GM18873 (cell line): ENCODE measurements around the gene VPS13D.

Experiments
- ATAC-seq: cut with Tn5 transposase; IDR thresholded peaks from one replicate; pipeline ENCODE4 v1.9.1; 2021; ENCODE audit warnings: mild to moderate bottlenecking, moderate library complexity, moderate number of reproducible peaks; ENCODE audit not compliant: unreplicated experiment, low FRiP score

The VPS13D gene

GRCh38 chr1:12556368-12556930 is 326.6 kb downstream of the VPS13D start:
- no peak for ATAC-seq

- ATAC-seq: no peak
Measured at GRCh38 chr1:12556957-12557935, 327.4 kb downstream of the VPS13D start.

- no peak for ATAC-seq
Measured at GRCh38 chr1:12561121-12561520, 331.3 kb downstream of the VPS13D start.
